Natural killer cell treated with Interleukin-12 subunit alpha and Interleukin-12 subunit beta and Interleukin-15 and Interleukin-18, amount 100 ng/mL, for 72 hours (primary cell): ENCODE results near the gene MAML1. TPM values are rescaled to one million over a fixed set of nuclear protein-coding genes. Genes with fewer than 3 reads are reported as not detected.

Experiments
- ATAC-seq, 2 donors: fragments of 150-1000 bp; cut with Tn5 transposase in 1 of 2; sonication (Bioruptor Pico), chemical (Tn5 transposase) in 1 of 2; 2 replicates each; pipeline ENCODE4 v1.10.0; 2021
- DNase-seq: peaks from one replicate; pipeline ENCODE4 v3.0.0; 2022; ENCODE audit warnings: low spot score
- H3K27ac Mint-ChIP-seq, 2 donors: 1 replicate in 1 of 2; 2 replicates in 1 of 2; pipeline ENCODE4 v1.8.0; 2022; ENCODE audit warnings: mixed read lengths in 2 of 2, mild to moderate bottlenecking in 1 of 2, moderate library complexity in 1 of 2
- H3K27me3 Mint-ChIP-seq, 2 donors: 1 replicate in 1 of 2; 2 replicates in 1 of 2; pipeline ENCODE4 v1.8.0; 2022; ENCODE audit warnings: mixed read lengths in 2 of 2
- H3K36me3 Mint-ChIP-seq: one replicate; pipeline ENCODE4 v1.8.0; 2022; ENCODE audit warnings: mixed read lengths
- H3K4me1 Mint-ChIP-seq, 2 donors: 1 replicate in 1 of 2; 2 replicates in 1 of 2; pipeline ENCODE4 v1.8.0; 2022; ENCODE audit warnings: low read depth in 2 of 2, mixed read lengths in 2 of 2, mild to moderate bottlenecking in 1 of 2
- H3K4me3 Mint-ChIP-seq: one replicate; pipeline ENCODE4 v1.8.0; 2022; ENCODE audit warnings: mixed read lengths
- H3K9me3 Mint-ChIP-seq: 2 replicates; pipeline ENCODE4 v1.8.0; 2022; ENCODE audit warnings: mixed read lengths
- total RNA-seq, 2 donors: library from RNA; stranded (reverse); gene quantifications; one replicate each; pipeline ENCODE4 v1.2.3, GENCODE V29; 2022

MAML1 gene
- total RNA-seq, 2 donors from 2014 or later: 31.4 to 41.1 TPM

DNA sequence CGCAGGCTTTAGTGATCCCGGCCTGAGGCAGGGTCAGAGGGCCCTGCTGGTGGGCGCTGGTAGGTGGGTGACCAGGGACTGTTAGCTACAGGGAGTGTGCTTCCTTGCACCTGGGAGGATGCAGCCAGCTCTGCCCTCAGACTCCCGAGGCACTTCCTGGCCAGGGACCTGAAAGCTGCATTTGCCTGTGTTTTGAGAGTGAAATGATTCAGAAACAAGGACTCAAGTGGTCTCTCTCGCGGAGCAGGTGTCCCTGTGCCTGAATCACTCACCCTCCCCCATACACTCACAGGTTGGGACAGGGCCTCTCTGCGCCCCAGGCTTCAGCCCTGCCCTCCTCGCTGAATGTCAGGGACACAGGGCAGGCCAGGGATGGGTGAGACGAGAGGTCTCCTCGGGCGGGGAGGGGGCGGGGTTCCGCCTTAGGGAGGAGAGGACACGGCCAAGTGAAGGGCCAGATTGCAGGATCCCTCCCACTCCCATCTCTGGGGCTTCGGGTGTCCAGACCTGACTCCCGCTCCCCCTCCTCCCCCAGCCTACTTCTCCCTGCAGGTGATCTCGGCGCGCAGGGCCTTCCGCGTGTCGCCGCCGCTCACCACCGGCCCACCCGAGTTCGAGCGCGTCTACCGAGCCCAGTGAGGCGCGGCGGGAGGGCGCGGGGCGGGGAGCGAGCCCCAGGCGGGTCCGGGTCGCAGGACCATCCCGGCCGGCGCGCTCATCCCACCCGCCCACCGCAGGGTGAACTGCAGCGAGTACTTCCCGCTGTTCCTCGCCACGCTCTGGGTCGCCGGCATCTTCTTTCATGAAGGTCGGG, 62.6 kb downstream of the MAML1 start:
- Mint-ChIP-seq H3K36me3 (peaks cover 5% of the 10 kb centered on the region), H3K27me3 (no peaks in the 10 kb centered on the region), H3K9me3 (no peaks in the 10 kb centered on the region), H3K27ac (no peak overlapping the region), H3K4me3 (peak overlapping the region; percentile 70), H3K4me1 (peaks cover 23 to 26% of the 10 kb centered on the region in 2 donors)
- no peak for DNase-seq
- no peak for ATAC-seq

- Mint-ChIP-seq H3K4me3 (peak overlapping the region; percentile 52), H3K27me3 (no peaks in the 10 kb centered on the region), H3K9me3 (no peaks in the 10 kb centered on the region), H3K4me1 (peaks cover 23 to 26% of the 10 kb centered on the region in 2 donors), H3K36me3 (peaks cover 5% of the 10 kb centered on the region), H3K27ac (peak overlapping the region in 1 of 2 donors; percentile 70)
- ATAC-seq (peak; percentile 84 to 89), DNase-seq (peak; percentile 89)
Observed at GRCh38 chr5:179795863-179796833, 63.5 kb downstream of the MAML1 start.

DNA sequence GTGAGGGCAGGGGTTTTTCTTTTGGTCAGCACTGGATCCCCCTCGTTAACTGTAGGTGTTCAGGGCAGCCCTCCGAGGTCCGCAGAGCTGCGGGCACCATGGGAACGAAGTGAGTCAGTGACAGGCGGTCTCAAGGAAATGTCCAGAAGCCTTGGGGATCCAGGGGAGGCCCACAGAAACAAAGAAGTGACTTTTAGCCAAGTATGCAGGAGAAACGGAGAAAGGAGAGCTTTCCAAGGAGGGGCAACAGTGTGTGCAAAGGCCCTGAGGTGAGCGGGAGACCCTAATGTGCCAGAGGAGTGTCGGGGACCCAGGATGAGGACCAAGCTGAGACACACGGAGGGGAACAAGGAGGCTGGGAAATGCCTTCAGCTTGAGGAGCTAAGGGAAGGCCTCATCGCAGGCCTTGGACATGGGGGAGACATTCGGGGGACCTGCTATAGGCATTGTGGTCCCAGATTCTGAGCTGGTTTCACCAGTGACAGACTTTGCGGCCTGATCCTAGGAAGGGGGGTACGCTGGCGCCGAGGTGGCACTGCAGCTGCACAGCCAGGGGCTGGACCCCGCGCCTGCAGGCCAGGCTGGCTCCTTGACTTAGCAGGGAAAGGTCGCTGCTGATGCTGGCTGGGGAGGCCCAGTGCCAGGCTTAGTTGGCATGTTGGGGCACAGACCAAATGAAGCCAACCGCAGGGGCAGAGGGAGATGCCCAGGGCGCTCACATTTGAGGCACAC, 64.4 kb downstream of the MAML1 start:
- H3K4me1 Mint-ChIP-seq: peaks cover 28 to 31% of the 10 kb centered on the region in 2 donors
- H3K9me3 Mint-ChIP-seq: no peaks in the 10 kb centered on the region
- no peaks in the 10 kb centered on the region for H3K27me3 Mint-ChIP-seq
- peak overlapping the region in 1 of 2 donors; percentile 70 for H3K27ac Mint-ChIP-seq
- no peak for DNase-seq
- H3K36me3 Mint-ChIP-seq: peaks cover 5% of the 10 kb centered on the region
- H3K4me3 Mint-ChIP-seq: peak overlapping the region; percentile 52
- ATAC-seq: no peak

GRCh38 chr5:179797741-179798140, 65.1 kb downstream of the MAML1 start:
- ATAC-seq (no peak), DNase-seq (no peak)
- Mint-ChIP-seq H3K27ac (no peak overlapping the region), H3K4me3 (no peak overlapping the region), H3K9me3 (no peaks in the 10 kb centered on the region), H3K36me3 (peaks cover 5% of the 10 kb centered on the region), H3K4me1 (peaks cover 28 to 30% of the 10 kb centered on the region in 2 donors), H3K27me3 (no peaks in the 10 kb centered on the region)

DNA sequence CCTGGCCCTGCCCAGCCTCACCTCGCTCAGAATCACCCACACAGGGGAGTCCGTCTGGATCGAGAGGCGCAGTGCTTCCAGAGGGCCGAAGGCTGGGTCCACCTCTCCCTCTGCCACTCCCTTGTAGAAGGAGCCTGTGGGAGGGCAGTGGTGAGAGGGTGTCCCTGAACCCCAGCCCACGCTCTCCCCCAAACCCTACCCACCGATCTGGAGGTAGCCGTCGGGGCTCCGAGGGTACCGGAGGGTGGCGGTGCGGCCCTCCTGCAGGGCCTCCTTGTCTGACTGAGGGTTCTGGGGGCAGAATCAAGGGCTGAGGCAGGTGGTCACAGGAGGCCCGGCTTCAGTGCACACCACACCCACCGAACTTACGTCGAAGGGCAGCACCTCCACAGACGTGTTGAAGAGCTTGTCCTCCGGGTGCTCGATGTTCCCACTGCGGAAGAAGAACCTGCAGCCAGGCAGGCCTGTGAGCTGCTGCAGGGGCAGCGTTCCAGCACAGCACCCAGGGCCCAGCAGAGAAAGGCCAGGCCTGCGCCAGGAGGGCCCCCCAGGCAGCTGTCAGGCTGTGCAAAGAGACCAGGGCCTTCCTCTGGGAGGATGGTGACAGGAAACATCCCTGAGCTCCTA, 65.6 kb downstream of the MAML1 start:
- H3K27me3 Mint-ChIP-seq: no peaks in the 10 kb centered on the region
- no peaks in the 10 kb centered on the region for H3K9me3 Mint-ChIP-seq
- peaks cover 25 to 27% of the 10 kb centered on the region in 2 donors for H3K4me1 Mint-ChIP-seq
- no peak overlapping the region for H3K27ac Mint-ChIP-seq
- DNase-seq (no peak), ATAC-seq (no peak)
- no peak overlapping the region for H3K4me3 Mint-ChIP-seq
- H3K36me3 Mint-ChIP-seq: peaks cover 5% of the 10 kb centered on the region

- H3K4me1 Mint-ChIP-seq: peaks cover 23% of the 10 kb centered on the region in 2 donors
- peaks cover 5% of the 10 kb centered on the region for H3K36me3 Mint-ChIP-seq
- no peaks in the 10 kb centered on the region for H3K27me3 Mint-ChIP-seq
- DNase-seq (no peak), ATAC-seq (no peak)
- no peak overlapping the region for H3K4me3 Mint-ChIP-seq
- no peaks in the 10 kb centered on the region for H3K9me3 Mint-ChIP-seq
- H3K27ac Mint-ChIP-seq: no peak overlapping the region
Observed at GRCh38 chr5:179798771-179799643, 66.4 kb downstream of the MAML1 start.

DNA sequence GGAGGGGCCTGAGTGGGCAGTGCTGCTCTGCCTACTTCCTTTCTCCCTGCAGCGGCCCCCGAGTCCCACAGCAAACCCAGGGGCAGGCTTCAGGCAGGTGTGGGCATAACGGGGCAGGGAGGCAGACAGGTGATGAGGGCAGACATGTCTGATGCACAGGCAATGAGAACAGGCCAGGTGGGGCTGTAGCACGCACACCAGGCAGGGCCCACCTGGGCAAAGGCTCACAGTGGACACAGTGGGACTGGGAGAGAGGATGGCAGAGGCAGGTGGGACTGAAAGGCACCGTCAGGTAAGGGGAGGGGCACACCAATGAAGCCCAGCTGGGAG, 67.0 kb downstream of the MAML1 start:
- no peak overlapping the region for H3K27ac Mint-ChIP-seq
- ATAC-seq: no peak

DNA sequence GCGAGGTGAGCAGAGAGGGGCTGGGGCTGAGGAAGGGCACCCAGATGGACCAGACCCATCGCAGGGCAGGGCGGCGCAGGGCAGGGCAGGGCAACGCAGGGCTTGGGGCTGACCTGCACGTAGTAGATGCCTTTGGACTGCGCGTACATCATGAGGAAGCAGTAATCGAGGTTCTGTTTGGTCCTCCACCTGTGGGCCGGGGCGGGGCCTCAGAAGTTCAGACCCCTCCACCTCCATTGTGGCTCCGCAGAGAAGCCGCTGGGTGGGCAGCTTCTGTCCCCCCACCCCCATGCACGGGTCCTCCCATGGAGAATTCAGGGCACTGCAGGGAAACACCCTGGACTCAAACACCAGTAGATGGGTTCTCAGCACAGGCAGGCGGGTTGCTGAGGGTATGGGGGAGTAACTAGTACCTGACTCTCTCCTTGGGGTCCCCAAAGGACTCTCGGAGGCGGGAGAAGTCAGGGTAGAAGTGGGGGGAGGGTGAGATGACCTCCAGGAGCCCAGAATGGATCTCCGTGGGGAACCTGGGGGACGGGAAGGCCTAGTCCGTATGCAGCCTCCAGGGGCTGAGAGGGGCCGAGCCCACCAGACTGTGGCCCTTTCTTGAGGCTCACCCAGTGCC, 67.6 kb downstream of the MAML1 start:
- Mint-ChIP-seq H3K4me1 (peaks cover 25 to 26% of the 10 kb centered on the region in 2 donors), H3K27me3 (no peaks in the 10 kb centered on the region), H3K9me3 (no peaks in the 10 kb centered on the region), H3K4me3 (no peak overlapping the region), H3K36me3 (peaks cover 5% of the 10 kb centered on the region), H3K27ac (no peak overlapping the region)
- DNase-seq (no peak), ATAC-seq (no peak)

More for the DNA sequence above, 67.0 kb downstream of the MAML1 start:
- Mint-ChIP-seq H3K36me3 (peaks cover 5% of the 10 kb centered on the region), H3K27me3 (no peaks in the 10 kb centered on the region), H3K4me3 (no peak overlapping the region), H3K4me1 (peaks cover 21 to 24% of the 10 kb centered on the region in 2 donors), H3K9me3 (no peaks in the 10 kb centered on the region)
- DNase-seq: no peak

DNA sequence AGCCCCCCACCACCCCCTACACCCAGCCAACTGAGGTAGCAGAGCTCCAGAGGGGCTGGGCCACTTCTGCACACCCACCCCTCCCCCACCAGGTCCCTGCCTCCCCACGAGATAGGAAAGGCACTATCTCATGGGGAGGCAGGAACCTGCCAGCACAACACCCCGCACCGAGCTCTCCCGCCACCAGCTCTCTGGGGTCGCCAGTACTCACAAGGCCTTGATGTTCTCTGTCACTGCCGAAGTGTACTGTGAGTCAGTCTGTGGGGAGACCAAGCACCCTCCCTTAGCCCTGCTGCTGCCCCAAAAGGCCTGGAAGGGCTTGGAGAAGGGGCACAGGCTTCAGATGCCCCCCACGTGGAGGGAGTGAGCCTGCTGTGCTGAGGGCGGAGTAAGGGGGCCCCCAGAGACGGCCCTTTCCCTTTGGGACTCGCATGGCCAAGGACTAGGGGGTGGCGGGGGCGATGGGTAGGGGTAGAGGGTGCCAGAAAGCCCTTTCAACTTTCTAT, 68.1 kb downstream of the MAML1 start:
- Mint-ChIP-seq H3K27me3 (no peaks in the 10 kb centered on the region), H3K9me3 (no peaks in the 10 kb centered on the region), H3K27ac (no peak overlapping the region), H3K4me3 (no peak overlapping the region), H3K4me1 (peaks cover 28 to 29% of the 10 kb centered on the region in 2 donors), H3K36me3 (peaks cover 5% of the 10 kb centered on the region)
- ATAC-seq (no peak), DNase-seq (no peak)

DNA sequence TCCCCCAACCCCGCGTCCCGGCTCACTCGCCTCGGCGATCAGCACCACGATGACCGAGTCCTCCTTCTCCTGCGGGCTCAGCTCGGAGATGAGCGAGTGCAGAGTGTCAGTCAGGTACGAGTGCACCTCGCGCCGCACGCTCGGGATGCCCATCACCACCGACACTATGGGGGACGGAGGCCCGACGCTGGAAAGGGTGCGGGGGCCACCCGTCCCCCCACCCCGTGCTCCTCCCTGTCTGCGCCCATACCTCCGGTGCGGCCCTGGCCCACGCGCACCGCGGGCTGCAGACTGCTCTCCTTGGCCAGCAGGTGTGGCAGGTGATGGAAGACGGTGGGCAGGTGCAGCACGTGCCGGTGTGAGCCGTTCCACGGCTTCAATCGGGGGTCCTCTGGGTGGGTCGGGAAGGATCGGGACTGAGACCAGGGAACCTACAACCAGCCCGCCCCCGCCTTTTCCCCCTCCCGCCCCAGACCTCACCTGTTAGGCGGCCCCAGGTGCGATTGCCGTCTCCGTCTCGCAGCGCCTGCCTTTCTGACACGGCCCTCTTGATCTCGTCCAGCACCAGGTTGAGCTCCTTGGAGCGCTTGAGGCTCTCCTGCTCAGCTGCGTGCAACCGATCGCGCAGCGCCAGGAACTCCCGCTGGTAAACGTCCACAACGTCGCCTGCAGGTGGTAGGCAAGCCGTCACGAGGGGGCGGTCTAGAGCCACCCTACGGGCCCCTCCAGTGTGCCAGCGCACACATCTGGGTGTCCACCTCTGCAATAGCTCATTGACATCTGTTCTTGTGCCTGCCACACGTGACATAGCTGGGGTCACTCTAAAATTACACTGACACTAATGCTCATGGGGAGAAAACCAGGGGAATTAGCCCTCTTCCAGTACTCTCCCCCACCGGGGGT, 68.9 kb downstream of the MAML1 start:
- Mint-ChIP-seq H3K9me3 (no peaks in the 10 kb centered on the region), H3K4me3 (no peak overlapping the region), H3K4me1 (peaks cover 28 to 29% of the 10 kb centered on the region in 2 donors), H3K27me3 (no peaks in the 10 kb centered on the region), H3K36me3 (peaks cover 5% of the 10 kb centered on the region), H3K27ac (no peak overlapping the region)
- DNase-seq: peak; percentile 82
- peak; percentile 51 to 68 for ATAC-seq

DNA sequence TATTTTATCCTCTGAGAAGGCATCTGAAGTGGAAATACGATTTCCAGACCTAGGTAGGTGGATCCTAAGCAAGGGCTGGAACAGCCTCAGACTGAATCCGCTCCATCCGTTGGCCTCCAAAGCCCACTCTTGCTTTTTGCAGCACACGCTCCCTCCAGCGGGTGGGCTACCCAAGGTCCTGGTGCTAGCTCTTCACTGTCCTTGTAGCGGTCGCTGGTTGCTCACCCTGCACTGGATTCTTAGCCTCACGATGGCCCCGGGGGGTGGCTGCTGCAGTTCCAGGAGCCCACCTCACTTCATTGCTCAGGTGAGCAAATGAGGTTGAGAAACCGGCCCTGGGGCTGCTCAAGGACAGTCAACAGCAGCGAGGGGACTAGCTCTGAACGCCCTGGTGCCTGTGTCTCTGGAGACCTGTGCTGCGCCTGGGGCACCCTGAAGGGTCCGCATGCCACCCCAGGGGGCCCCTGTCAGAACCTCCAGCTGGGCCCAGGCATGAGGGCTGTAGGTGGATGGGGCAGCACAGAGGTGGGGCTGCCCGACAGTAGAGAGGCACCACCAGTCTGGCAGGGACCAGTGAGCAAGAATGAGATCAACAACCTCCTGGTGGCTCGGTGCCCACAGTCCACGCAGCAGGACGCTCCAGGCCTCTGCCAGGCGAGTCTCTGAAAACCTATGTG, 69.7 kb downstream of the MAML1 start:
- ATAC-seq (no peak), DNase-seq (no peak)
- Mint-ChIP-seq H3K9me3 (no peaks in the 10 kb centered on the region), H3K36me3 (no peaks in the 10 kb centered on the region), H3K4me3 (no peak overlapping the region), H3K27me3 (no peaks in the 10 kb centered on the region), H3K4me1 (peaks cover 21 to 24% of the 10 kb centered on the region in 2 donors), H3K27ac (no peak overlapping the region)
